GM21367 (cell line): Measurements from ENCODE around the gene BEX4.

ENCODE experiments used
- ATAC-seq: cut with Tn5 transposase; IDR thresholded peaks from one replicate; pipeline ENCODE4 v1.9.1; 2021; ENCODE audit not compliant: unreplicated experiment

The BEX4 gene

DNA sequence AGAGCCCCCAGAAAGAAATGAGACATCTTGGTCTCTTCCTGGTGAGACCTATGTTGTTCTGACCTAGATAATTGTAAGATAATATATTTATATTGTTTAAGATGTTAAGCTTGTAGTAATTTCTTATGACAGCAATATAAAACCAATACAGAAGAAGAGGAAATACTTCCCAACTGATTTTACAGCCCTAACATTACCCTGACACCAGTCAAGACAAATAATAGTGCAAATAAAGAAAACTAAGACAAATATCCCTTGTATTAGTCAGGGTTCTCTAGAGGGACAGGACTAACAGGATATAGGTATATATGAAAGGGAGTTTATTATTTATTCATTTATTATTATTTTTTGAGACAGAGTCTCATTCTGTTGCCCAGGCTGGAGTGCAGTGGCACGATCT lies 21.4 kb downstream of the BEX4 start:
- ATAC-seq: no peak

DNA sequence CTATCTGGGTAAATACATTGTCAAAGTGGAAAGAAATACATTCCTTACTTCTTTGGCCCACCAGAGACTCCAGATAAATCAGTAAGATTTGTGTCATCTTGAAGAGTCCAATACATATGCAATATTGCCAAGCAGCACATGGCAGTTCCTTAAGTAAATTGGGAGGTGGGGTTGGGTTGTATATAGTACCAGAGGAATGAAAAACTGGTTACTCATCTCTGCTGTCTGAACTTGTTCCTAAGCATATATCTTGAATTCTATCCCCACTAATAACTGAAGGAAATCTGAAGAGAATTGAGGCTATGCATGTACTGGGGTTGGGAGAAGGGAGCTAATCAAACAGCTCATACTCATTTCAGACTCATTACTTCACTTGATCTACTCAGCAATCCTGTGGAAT lies 25.2 kb downstream of the BEX4 start:
- ATAC-seq: no peak

- ATAC-seq: peak; percentile 60
Measured at GRCh38 chrX:103248553-103248952, 33.6 kb downstream of the BEX4 start.

GRCh38 chrX:103249805-103250204 lies 34.9 kb downstream of the BEX4 start:
- ATAC-seq: no peak

GRCh38 chrX:103250977-103251376 lies 36.1 kb downstream of the BEX4 start:
- no peak for ATAC-seq

DNA sequence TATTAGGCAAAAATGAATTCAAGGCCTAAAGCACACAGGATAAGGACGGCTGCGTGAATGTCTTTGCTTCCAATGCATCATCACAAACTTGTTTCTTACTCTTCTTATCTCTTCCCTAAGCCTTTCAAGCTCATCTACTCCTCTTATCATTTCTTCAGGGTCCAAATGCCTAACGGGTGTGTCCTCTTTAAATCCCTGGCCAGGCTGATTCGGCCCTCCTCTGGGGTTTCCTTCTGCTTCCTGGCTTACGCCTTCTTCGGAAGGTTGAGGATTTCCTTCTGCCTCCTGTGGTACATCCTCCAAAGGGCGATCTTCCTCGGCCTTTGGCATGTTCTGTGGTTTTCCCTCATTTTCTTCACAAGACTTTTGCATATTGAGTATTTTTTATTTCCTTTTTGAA lies 38.7 kb downstream of the BEX4 start:
- no peak for ATAC-seq

GRCh38 chrX:103254171-103254824 lies 39.4 kb downstream of the BEX4 start:
- peak; percentile 56 for ATAC-seq

DNA sequence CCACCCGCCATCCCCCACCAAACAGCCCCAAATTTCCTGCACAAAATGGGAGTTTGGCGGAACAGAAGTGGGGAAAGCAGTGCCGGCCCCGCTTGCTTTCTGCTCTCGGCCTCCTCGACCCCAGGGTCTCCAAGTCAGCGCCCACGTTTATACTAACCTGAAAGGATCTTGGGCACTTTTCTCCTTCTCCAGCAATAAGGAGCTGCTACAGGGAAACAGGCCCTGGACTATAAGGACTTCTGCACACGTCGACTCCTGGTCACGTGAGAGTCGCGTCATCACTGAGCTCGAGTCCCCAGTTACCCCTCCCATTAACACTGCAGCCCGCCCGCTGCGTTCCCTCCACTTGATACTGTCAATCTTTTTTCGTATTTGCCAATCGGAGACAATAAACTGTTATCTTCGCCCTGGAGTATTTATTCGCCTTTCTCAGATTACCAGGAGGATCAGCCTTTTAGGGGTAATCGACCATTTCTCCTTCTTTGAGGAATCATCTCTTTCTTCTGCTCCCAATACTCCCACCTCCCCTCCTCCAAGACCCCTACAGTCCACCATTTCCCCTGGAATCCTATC lies 40.1 kb downstream of the BEX4 start, which contains the start of gene TCEAL8:
Gene TCEAL8 (minus strand): TSS at position 235 of the 573 bp plus-strand sequence. CDS start 1,176 bp downstream, outside the sequence.
- ATAC-seq: peak; percentile 98

DNA sequence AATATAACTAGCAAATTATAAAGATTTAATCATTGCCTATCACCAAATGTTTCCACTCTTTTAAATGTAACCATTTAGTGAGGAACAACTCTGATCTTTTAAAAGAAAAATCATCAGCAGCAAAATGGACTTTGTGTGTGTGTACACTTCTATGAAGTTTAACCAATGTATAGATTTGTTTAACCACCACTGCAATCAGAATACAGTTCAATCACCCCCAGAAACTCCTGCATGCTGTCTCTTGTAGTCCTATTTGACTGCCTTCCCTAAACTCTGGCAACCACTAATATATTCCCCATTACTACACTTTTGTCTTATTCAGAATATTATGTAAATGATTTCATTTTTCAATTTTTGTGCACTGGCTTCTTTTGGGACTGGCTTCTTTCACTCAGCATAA lies 41.7 kb downstream of the BEX4 start:
- ATAC-seq: no peak

- no peak for ATAC-seq
Measured at GRCh38 chrX:103258275-103258674, 43.4 kb downstream of the BEX4 start.
